ENCODE results near the gene AGPAT3. TPM values are rescaled to one million over a fixed set of nuclear protein-coding genes. Genes with fewer than 3 reads are reported as not detected.

AGPAT3 gene
- total and polyA plus RNA-seq, 10 of the 15 experiments (the other 5 are each of a cell fraction or from before 2014, with no cell fraction given) = 1.2 to 110 (median 30.8) TPM

DNA sequence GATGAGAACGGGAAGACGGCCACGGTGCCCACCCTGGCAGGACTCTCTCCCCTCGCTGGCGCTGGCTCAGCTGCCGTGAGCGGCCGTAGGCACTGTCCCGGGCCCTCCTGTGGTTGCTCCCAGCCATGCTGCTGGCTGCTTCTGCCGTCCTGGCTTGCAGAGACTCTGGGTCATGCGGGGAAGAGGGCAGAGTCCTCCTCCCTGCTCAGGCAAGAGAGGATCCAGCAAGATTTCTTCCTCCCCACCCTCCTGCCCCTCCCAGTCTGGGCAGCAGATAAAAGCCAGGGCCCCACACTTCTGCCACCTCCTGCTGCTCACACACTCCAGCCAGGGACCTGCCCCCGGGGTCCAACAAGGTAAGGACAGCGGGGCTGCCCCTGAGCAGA lies 60.1 kb downstream of the AGPAT3 start:
- H3K79me2 ChIP-seq (ENCODE audit: control insufficient read depth, insufficient read depth, low read length) = peaks cover 58% of the 10 kb centered on the region
- intact Hi-C loops (cut with micrococcal nuclease; ENCODE audit: unreplicated experiment) = no loop called here
- TF ChIP-seq NFIC (IDR thresholded peaks at IDR 0.05; ENCODE audit: low read depth, low read length) (no peak), LARP7 (IDR thresholded peaks at IDR 0.05) (no peak), RBBP5 (conservative IDR thresholded peaks at IDR 0.05) (no peak), NRF1 (conservative IDR thresholded peaks at IDR 0.05; ENCODE audit: low read depth, low read length) (no peak), IKZF1 (conservative IDR thresholded peaks at IDR 0.05) (no peak), YBX1 (IDR thresholded peaks at IDR 0.05) (no peak), NR2F1 (conservative IDR thresholded peaks at IDR 0.05) (no peak), RELB (IDR thresholded peaks at IDR 0.05; ENCODE audit: low read depth) (no peak), CHD2 (IDR thresholded peaks at IDR 0.05; ENCODE audit: borderline replicate concordance, low read depth, low read length) (no peak), FOXK2 (IDR thresholded peaks at IDR 0.05) (no peak), ZZZ3 (IDR thresholded peaks at IDR 0.05; ENCODE audit: control insufficient read depth, insufficient read length, low read depth) (no peak), E2F8 (IDR thresholded peaks at IDR 0.05; ENCODE audit: low read depth, partially characterized antibody) (no peak), SP1 (IDR thresholded peaks at IDR 0.05; ENCODE audit: low read depth, low read length) (no peak), JUND (IDR thresholded peaks at IDR 0.05; ENCODE audit: low read depth, low read length) (no peak), MTA2 (IDR thresholded peaks at IDR 0.05; ENCODE audit: low read depth) (no peak)
- TF ChIP-seq, protein P1, sequence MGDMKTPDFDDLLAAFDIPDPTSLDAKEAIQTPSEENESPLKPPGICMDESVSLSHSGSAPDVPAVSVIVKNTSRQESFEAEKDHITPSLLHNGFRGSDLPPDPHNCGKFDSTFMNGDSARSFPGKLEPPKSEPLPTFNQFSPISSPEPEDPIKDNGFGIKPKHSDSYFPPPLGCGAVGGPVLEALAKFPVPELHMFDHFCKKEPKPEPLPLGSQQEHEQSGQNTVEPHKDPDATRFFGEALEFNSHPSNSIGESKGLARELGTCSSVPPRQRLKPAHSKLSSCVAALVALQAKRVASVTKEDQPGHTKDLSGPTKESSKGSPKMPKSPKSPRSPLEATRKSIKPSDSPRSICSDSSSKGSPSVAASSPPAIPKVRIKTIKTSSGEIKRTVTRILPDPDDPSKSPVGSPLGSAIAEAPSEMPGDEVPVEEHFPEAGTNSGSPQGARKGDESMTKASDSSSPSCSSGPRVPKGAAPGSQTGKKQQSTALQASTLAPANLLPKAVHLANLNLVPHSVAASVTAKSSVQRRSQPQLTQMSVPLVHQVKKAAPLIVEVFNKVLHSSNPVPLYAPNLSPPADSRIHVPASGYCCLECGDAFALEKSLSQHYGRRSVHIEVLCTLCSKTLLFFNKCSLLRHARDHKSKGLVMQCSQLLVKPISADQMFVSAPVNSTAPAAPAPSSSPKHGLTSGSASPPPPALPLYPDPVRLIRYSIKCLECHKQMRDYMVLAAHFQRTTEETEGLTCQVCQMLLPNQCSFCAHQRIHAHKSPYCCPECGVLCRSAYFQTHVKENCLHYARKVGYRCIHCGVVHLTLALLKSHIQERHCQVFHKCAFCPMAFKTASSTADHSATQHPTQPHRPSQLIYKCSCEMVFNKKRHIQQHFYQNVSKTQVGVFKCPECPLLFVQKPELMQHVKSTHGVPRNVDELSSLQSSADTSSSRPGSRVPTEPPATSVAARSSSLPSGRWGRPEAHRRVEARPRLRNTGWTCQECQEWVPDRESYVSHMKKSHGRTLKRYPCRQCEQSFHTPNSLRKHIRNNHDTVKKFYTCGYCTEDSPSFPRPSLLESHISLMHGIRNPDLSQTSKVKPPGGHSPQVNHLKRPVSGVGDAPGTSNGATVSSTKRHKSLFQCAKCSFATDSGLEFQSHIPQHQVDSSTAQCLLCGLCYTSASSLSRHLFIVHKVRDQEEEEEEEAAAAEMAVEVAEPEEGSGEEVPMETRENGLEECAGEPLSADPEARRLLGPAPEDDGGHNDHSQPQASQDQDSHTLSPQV (IDR thresholded peaks at IDR 0.05) = no peak

More for the DNA sequence above, 60.1 kb downstream of the AGPAT3 start:
- no peak for DNase-seq (ENCODE audit: low read depth, low spot score)
- Histone ChIP-seq H4K20me1 (ENCODE audit: control insufficient read depth, insufficient read depth) (no peaks in the 10 kb centered on the region), H3K4me2 (ENCODE audit: control insufficient read depth, insufficient read depth) (no peak overlapping the region), H3K27ac (ENCODE audit: control insufficient read depth, insufficient read depth) (no peak overlapping the region), H3K9ac (ENCODE audit: control insufficient read depth, insufficient read depth, low read length) (no peak overlapping the region), H3K4me1 (ENCODE audit: control insufficient read depth, insufficient read depth, low read length) (peaks cover 25% of the 10 kb centered on the region), H3K9me3 (replicated peaks; ENCODE audit: control insufficient read depth, insufficient read depth, low read length) (no peaks in the 10 kb centered on the region), H3K27me3 (replicated peaks in 1 of 2; ENCODE audit: control insufficient read depth in 2 of 2, insufficient read depth in 2 of 2, low read length in 1 of 2) (no peaks in the 10 kb centered on the region), H3K36me3 (ENCODE audit: control insufficient read depth in 2 of 2, insufficient read depth in 2 of 2, low read length in 1 of 2) (peaks cover 10 to 38% of the 10 kb centered on the region in 2 experiments; a peak in 3 of 4 replicates), H3K4me3 (no peak overlapping the region), H2AFZ (ENCODE audit: control insufficient read depth, low read depth, low read length) (no peak overlapping the region)
- ChIA-PET RAD21 (ENCODE audit: unreplicated experiment) (no interaction called here), POLR2A (no interaction called here), CTCF (no interaction called here), SMC1A (ENCODE audit: uncharacterized antibody, unreplicated experiment) (no interaction called here)
- no TSS peak for BruUV-seq (replicated peaks)
- 85% methylated on average over 13 of the region's 13 CpGs for WGBS (ENCODE audit: insufficient coverage, insufficient replicate concordance, low lambda C conversion rate, missing lambda C conversion rate)
- FAIRE-seq = no peak
- no peak for ATAC-seq
- in situ Hi-C loops (cut with MboI) = no loop called here
